ENCODE data around the gene ACTL10.
"Not testable (repeated sequence)": the region's sequence is repeated elsewhere in the genome, so short reads cannot be mapped to it uniquely, and the experiment has no call there.

The ACTL10 gene

GRCh38 chr20:33697129-33697528, 30.4 kb downstream of the ACTL10 start:
- no peak for DNase-seq (ENCODE audit: low spot score)

DNA sequence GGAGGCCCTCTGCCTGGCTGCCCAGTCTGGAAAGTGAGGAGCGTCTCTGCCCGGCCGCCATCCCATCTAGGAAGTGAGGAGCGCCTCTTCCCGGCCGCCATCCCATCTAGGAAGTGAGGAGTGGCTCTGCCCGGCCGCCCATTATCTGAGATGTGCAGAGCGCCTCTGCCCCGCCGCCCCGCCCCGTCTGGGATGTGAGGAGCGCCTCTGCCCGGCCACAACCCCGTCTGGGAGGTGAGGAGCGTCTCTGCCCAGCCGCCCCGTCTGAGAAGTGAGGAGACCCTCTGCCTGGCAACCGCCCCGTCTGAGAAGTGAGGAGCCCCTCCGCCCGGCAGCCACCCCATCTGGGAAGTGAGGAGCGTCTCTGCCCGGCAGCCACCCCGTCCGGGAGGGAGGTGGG, 32.2 kb downstream of the ACTL10 start:
- not testable (repeated sequence) for DNase-seq (ENCODE audit: low spot score)

- not testable (repeated sequence) for DNase-seq (ENCODE audit: low spot score)
Measured at GRCh38 chr20:33700696-33701441, 34.1 kb downstream of the ACTL10 start.

DNA sequence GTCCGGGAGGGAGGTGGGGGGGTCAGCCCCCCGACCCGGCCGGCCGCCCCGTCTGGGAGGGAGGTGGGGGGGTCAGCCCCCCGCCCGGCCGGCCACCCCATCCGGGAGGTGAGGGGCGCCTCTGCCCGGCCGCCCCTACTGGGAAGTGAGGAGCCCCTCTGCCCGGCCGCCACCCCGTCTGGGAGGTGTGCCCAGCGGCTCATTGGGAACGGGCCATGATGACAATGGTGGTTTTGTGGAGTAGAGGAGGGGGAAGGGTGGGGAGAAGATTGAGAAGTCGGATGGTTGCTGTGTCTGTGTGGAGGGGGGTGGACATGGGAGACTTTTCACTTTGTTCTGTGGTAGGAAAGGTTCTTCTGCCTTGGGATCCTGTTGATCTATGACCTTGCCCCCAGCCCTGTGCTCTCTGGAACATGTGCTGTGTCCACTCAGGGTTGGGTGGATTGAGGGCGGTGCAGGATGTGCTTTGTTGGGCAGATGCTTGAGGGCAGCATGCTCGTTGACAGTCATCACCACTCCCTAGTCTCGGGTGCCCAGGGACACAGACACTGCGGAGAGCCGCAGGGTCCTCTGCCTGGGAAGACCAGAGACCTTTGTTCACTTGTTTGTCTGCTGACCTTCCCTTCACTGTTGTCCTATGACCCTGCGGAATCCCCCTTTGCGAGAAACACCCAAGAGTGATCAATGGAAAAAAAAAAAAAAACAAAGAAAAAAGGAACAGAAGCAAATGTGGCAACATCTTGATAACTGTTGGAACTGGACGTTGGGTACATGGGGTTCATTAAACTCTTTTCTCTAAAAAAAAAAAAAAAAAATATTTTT, 35.1 kb downstream of the ACTL10 start:
- no peak for DNase-seq (ENCODE audit: low spot score)

- no peak for DNase-seq (ENCODE audit: low spot score)
Measured at GRCh38 chr20:33702861-33703260, 36.1 kb downstream of the ACTL10 start.

- DNase-seq (ENCODE audit: low spot score), result no peak
Measured at GRCh38 chr20:33703498-33704137, 36.9 kb downstream of the ACTL10 start.

- DNase-seq (ENCODE audit: low spot score), result no peak
Measured at GRCh38 chr20:33704197-33704924, 37.6 kb downstream of the ACTL10 start.

- no peak for DNase-seq (ENCODE audit: low spot score)
Measured at GRCh38 chr20:33707668-33708067, 40.9 kb downstream of the ACTL10 start.

GRCh38 chr20:33709398-33709797, 42.7 kb downstream of the ACTL10 start:
- no peak for DNase-seq (ENCODE audit: low spot score)

- DNase-seq (ENCODE audit: low spot score), result no peak
Measured at GRCh38 chr20:33709905-33710541, 43.3 kb downstream of the ACTL10 start.

DNA sequence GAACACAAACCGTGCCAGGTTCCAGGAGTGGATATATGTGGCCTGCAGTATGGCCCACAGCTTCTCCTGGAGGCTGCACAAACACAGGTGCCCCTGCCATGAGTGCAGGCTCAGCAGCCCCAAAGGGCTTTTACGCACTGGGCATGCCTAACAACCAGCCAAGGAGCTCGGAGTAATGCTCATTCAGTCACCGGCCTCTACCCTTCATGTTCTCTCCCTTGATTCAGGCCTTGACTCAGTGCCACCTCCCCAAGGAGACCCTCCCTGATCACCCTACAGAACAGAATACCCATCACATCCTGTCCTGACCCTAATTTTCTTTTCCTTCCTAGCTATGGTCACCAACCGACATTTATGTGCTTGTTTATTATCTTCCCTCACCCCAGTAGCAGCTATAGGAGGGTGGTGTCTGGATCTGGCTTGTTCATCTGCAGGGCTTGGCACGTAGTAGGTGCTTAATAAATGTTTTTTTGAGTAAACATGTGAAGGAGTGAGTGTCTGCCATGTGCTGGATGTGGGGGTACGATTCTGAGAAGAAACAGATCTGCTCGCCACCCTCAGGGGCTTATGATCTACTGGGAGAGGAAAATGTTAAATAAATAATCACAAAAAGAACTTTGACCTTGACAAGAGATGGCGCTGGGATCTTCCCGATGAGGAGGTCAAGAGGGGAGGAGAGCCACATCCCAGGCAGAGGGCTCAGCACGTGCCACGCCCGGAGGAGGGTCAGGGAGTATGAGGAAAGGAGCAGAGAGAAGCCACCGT, 44.1 kb downstream of the ACTL10 start:
- DNase-seq (ENCODE audit: low spot score), result no peak

- DNase-seq (ENCODE audit: low spot score), result no peak
Measured at GRCh38 chr20:33711446-33711738, 44.6 kb downstream of the ACTL10 start.

GRCh38 chr20:33713865-33714367, 47.2 kb downstream of the ACTL10 start:
- no peak for DNase-seq (ENCODE audit: low spot score)

DNA sequence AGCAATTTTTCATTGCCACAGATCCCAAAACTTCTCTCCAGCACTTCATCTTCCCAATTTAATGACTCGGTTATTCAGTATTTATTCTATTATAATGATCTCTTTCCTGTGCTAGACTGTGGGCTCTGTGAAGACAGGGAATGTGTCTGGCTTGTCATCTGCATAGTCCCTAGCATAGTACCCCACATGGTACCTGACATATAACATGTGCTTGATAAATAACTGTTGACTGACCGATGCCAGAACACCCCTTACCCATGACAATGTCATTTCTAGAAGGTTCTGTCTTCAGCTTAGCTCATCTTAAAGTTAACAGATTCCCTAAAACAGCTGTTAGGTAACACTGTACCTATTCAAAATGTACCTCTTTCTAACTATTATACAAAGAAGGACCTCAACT, 49.8 kb downstream of the ACTL10 start:
- DNase-seq (ENCODE audit: low spot score), result no peak

Measured in kidney capillary endothelial cell (primary cell).